ENCODE results near the gene RIN3. TPM values are rescaled to one million over a fixed set of nuclear protein-coding genes. Genes with fewer than 3 reads are reported as not detected.

Gene RIN3
- total RNA-seq, 1 experiment from 2014 or later = 10.9 TPM

- Histone ChIP-seq H3K9me3 (ENCODE audit: control insufficient read depth, insufficient read depth, low read depth, low read length) (no peaks in the 10 kb centered on the region), H3K4me1 (ENCODE audit: control insufficient read depth, insufficient read depth, low read length) (no peaks in the 10 kb centered on the region; the same call in 1 of the 2 replicates), H3K36me3 (ENCODE audit: control insufficient read depth, insufficient read depth, low read length) (no peaks in the 10 kb centered on the region), H3K27me3 (ENCODE audit: control insufficient read depth, insufficient read depth, low read length) (no peaks in the 10 kb centered on the region), H3K27ac (ENCODE audit: low read length) (no peak overlapping the region), H3K4me3 (ENCODE audit: low read depth in 2 of 2, low read length in 2 of 2) (no peak overlapping the region)
- CTCF ChIA-PET = interaction anchor here (0.6 kb wide), 1 partner anchor 18 kb away, joined by 4 read pairs; no protein-coding TSS in a partner anchor
- POLR2A ChIA-PET = no interaction called here
- DNase-seq (ENCODE audit: low read depth, low spot score) (no peak), ATAC-seq (no peak)
- BruUV-seq (replicated peaks) = no TSS peak
- in situ Hi-C loops (cut with HindIII; ENCODE audit: low pct_unique_long_range_greater_than_20kb, low sequenced_read_pairs) = no loop called here
- intact Hi-C loops (cut with micrococcal nuclease; ENCODE audit: unreplicated experiment) = no loop called here
- TF ChIP-seq TCF7L2 (IDR thresholded peaks at IDR 0.05; ENCODE audit: low read depth, low read length) (no peak), POLR2AphosphoS5 (IDR thresholded peaks at IDR 0.05; ENCODE audit: low read depth, low read length) (no peak), SIN3A (IDR thresholded peaks at IDR 0.05; ENCODE audit: borderline replicate concordance, insufficient read depth, low read depth, low read length) (no peak), CTCF (IDR thresholded peaks at IDR 0.05) (no peak)
- TF ChIP-seq, protein P1, sequence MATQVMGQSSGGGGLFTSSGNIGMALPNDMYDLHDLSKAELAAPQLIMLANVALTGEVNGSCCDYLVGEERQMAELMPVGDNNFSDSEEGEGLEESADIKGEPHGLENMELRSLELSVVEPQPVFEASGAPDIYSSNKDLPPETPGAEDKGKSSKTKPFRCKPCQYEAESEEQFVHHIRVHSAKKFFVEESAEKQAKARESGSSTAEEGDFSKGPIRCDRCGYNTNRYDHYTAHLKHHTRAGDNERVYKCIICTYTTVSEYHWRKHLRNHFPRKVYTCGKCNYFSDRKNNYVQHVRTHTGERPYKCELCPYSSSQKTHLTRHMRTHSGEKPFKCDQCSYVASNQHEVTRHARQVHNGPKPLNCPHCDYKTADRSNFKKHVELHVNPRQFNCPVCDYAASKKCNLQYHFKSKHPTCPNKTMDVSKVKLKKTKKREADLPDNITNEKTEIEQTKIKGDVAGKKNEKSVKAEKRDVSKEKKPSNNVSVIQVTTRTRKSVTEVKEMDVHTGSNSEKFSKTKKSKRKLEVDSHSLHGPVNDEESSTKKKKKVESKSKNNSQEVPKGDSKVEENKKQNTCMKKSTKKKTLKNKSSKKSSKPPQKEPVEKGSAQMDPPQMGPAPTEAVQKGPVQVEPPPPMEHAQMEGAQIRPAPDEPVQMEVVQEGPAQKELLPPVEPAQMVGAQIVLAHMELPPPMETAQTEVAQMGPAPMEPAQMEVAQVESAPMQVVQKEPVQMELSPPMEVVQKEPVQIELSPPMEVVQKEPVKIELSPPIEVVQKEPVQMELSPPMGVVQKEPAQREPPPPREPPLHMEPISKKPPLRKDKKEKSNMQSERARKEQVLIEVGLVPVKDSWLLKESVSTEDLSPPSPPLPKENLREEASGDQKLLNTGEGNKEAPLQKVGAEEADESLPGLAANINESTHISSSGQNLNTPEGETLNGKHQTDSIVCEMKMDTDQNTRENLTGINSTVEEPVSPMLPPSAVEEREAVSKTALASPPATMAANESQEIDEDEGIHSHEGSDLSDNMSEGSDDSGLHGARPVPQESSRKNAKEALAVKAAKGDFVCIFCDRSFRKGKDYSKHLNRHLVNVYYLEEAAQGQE (IDR thresholded peaks at IDR 0.05; ENCODE audit: insufficient read depth in 1 of 2, low read depth in 2 of 2, low read length in 1 of 2) = no peak
Observed at GRCh38 chr14:92473261-92473968, 40.2 kb upstream of the RIN3 start.

DNA sequence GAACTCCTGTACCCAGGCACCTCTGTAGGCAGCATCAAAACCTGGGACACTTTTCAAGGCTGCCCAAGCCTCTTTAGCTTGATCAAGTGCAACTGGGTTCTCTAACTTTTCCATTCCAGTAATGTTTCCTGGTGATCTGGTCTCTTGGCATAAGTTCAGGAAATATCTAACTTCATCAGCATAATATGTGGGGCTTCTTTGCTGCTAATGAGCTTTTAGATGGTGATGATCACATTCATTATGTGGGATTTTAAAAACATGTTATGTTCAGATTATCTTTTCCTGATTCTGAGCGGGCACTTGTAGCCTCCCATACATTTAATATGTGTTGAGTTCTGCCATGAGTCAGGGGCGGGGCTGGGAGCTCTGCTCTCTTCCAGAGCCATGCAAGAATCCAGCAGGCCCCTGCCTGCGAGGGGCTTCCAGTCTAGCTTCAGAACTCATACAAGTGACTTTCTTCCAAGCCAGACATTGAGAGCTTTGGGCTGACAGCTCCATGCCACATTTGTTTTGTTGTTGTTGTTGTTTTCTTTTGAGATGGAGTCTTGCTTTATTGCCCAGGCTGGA, 39.5 kb upstream of the RIN3 start:
- intact Hi-C loops (cut with micrococcal nuclease; ENCODE audit: unreplicated experiment) = no loop called here
- CTCF ChIA-PET = interaction anchor here (0.6 kb wide), 1 partner anchor 18 kb away, joined by 4 read pairs; no protein-coding TSS in a partner anchor
- in situ Hi-C loops (cut with HindIII; ENCODE audit: low pct_unique_long_range_greater_than_20kb, low sequenced_read_pairs) = no loop called here
- Histone ChIP-seq H3K4me3 (ENCODE audit: low read depth in 2 of 2, low read length in 2 of 2) (no peak overlapping the region), H3K27me3 (ENCODE audit: control insufficient read depth, insufficient read depth, low read length) (no peaks in the 10 kb centered on the region), H3K9me3 (ENCODE audit: control insufficient read depth, insufficient read depth, low read depth, low read length) (no peaks in the 10 kb centered on the region), H3K36me3 (ENCODE audit: control insufficient read depth, insufficient read depth, low read length) (no peaks in the 10 kb centered on the region), H3K4me1 (ENCODE audit: control insufficient read depth, insufficient read depth, low read length) (no peaks in the 10 kb centered on the region; the same call in 1 of the 2 replicates), H3K27ac (ENCODE audit: low read length) (no peak overlapping the region)
- POLR2A ChIA-PET = interaction anchor here (0.6 kb wide), 1 partner anchor 172 kb away, joined by 4 read pairs; no protein-coding TSS in a partner anchor
- DNase-seq (ENCODE audit: low read depth, low spot score) = no peak
- no TSS peak for BruUV-seq (replicated peaks)
- TF ChIP-seq CTCF (IDR thresholded peaks at IDR 0.05) (no peak), SIN3A (IDR thresholded peaks at IDR 0.05; ENCODE audit: borderline replicate concordance, insufficient read depth, low read depth, low read length) (no peak), TCF7L2 (IDR thresholded peaks at IDR 0.05; ENCODE audit: low read depth, low read length) (no peak)
- TF ChIP-seq, protein P1 (IDR thresholded peaks at IDR 0.05; ENCODE audit: insufficient read depth in 1 of 2, low read depth in 2 of 2, low read length in 1 of 2) = no peak
- ATAC-seq = no peak

Data from Panc1 (cell line).